B cell (primary cell): ENCODE measurements around the gene GRID2. TPM values are rescaled to one million over a fixed set of nuclear protein-coding genes. Genes with fewer than 3 reads are reported as not detected.

Source experiments
- ATAC-seq: fragments of 200-7000 bp; cut with Tn5 transposase; one replicate; pipeline ENCODE4 v1.10.0; 2021; ENCODE audit warnings: low read depth, mild to moderate bottlenecking, moderate number of reproducible peaks, moderate library complexity
- CTCF ChIA-PET: fragments of 350-600 bp; sonication (Branson Sonifier 250); formaldehyde crosslinking; loops from one replicate; lab custom pipeline; 2021; ENCODE audit warnings: antibody characterized with exemption, inconsistent platforms; lab: Charles Lee
- POLR2A ChIA-PET: fragments of 350-600 bp; sonication (Branson Sonifier 250); formaldehyde crosslinking; loops from one replicate; lab custom pipeline; 2021; ENCODE audit warnings: antibody characterized with exemption; lab: Charles Lee
- DNase-seq: peaks from one replicate; pipeline ENCODE4 v3.0.0; 2013
- H2AFZ ChIP-seq: 2 replicates; pipeline ENCODE4 v1.6.1; 2012; ENCODE audit warnings: mild to moderate bottlenecking, low read depth, low read length; ENCODE audit not compliant: insufficient read depth, poor library complexity, severe bottlenecking
- H3K27ac ChIP-seq, 2 donors: 1 replicate in 1 of 2; 2 replicates in 1 of 2; pipeline ENCODE4 v1.5.1; 2012 to 2013; ENCODE audit warnings: low read length in 2 of 2, mild to moderate bottlenecking in 2 of 2, moderate library complexity in 1 of 2
- H3K27me3 ChIP-seq, 4 experiments: fragments of 200-600 bp in 1 of 4; sonication (generic) in 1 of 4; replicated peaks in 1 of 4; 1 replicate in 2 of 4; 2 replicates in 2 of 4; pipeline versions ENCODE4 v1.6.1 to v1.7.0; 2013 to 2016; ENCODE audit warnings: low read length in 3 of 4, mild to moderate bottlenecking in 2 of 4, mixed read lengths in 1 of 4, moderate library complexity in 1 of 4; ENCODE audit not compliant: insufficient read depth in 4 of 4, control insufficient read depth in 3 of 4; ENCODE audit errors: control extremely low read depth in 1 of 4
- H3K36me3 ChIP-seq, 2 experiments: replicated peaks in 1 of 2; 1 replicate in 1 of 2; 2 replicates in 1 of 2; pipeline versions ENCODE4 v1.6.1 to v1.7.1; 2013; ENCODE audit warnings: low read length in 1 of 2; ENCODE audit not compliant: insufficient read depth in 2 of 2, control insufficient read depth in 1 of 2; ENCODE audit errors: control extremely low read depth in 1 of 2, extremely low read depth in 1 of 2
- H3K4me1 ChIP-seq, 2 donors: fragments of 200-600 bp in 1 of 2; sonication (generic) in 1 of 2; 1 replicate in 1 of 2; 2 replicates in 1 of 2; pipeline versions ENCODE4 v1.5.1 to v1.6.1; 2013 to 2017; ENCODE audit warnings: low read length in 2 of 2; ENCODE audit not compliant: control insufficient read depth in 2 of 2, insufficient read depth in 2 of 2
- H3K4me2 ChIP-seq: replicated peaks from 2 replicates; pipeline ENCODE3; 2012; ENCODE audit warnings: mild to moderate bottlenecking, low read depth, low read length; ENCODE audit not compliant: poor library complexity, severe bottlenecking
- H3K4me3 ChIP-seq, 5 experiments: fragments of 200-600 bp in 1 of 5; sonication (generic) in 1 of 5; 1 replicate in 3 of 5; 2 replicates in 2 of 5; pipeline versions ENCODE4 v1.5.1 to v1.7.0; 2011 to 2016; ENCODE audit warnings: low read length in 4 of 5, mild to moderate bottlenecking in 4 of 5, low read depth in 2 of 5, control low read depth in 1 of 5, moderate library complexity in 1 of 5; ENCODE audit not compliant: insufficient read depth in 1 of 5; ENCODE audit errors: control extremely low read depth in 1 of 5, extremely low read depth in 1 of 5
- H3K79me2 ChIP-seq: fragments of 200-600 bp; sonication (generic); one replicate; pipeline ENCODE4 v1.6.0; 2016; ENCODE audit warnings: low read length; ENCODE audit not compliant: control insufficient read depth, insufficient read depth
- H3K9ac ChIP-seq: fragments of 200-600 bp; sonication (generic); 2 replicates; pipeline ENCODE4 v1.6.1; 2017; ENCODE audit warnings: mild to moderate bottlenecking, low read length, moderate library complexity
- H3K9me3 ChIP-seq, 3 donors: one replicate each; pipeline versions ENCODE4 v1.6.1 to v1.7.1; 2013; ENCODE audit warnings: low read length in 2 of 3; ENCODE audit not compliant: control insufficient read depth in 2 of 3, insufficient read depth in 1 of 3; ENCODE audit errors: control extremely low read depth in 1 of 3
- H4K20me1 ChIP-seq: 2 replicates; pipeline ENCODE4 v1.6.0; 2012; ENCODE audit warnings: mild to moderate bottlenecking, low read length; ENCODE audit not compliant: insufficient read depth, control insufficient read depth, poor library complexity, severe bottlenecking
- H3K27ac Mint-ChIP-seq: one replicate; pipeline ENCODE4 v1.8.0; 2021; ENCODE audit warnings: mixed read lengths
- H3K27me3 Mint-ChIP-seq: one replicate; pipeline ENCODE4 v1.8.0; 2021; ENCODE audit warnings: mixed read lengths
- H3K4me1 Mint-ChIP-seq: one replicate; pipeline ENCODE4 v1.8.0; 2021; ENCODE audit warnings: mixed read lengths
- H3K4me3 Mint-ChIP-seq: one replicate; pipeline ENCODE4 v1.8.0; 2021; ENCODE audit warnings: mixed read lengths
- H3K9me3 Mint-ChIP-seq: one replicate; pipeline ENCODE4 v1.8.0; 2022; ENCODE audit warnings: mixed read lengths; ENCODE audit not compliant: insufficient read depth
- EZH2 ChIP-seq: IDR thresholded peaks from 2 replicates; pipeline ENCODE4 v1.6.1; 2012; ENCODE audit warnings: borderline replicate concordance, low read depth, mild to moderate bottlenecking, moderate library complexity, low read length; ENCODE audit not compliant: insufficient read depth, poor library complexity, severe bottlenecking
- WGBS: methylation state at CpG from one replicate; pipeline ENCODE4 v1.1.5; 2013; ENCODE audit warnings: missing lambda C conversion rate; ENCODE audit not compliant: insufficient coverage; 5-methylcytosine and 5-hydroxymethylcytosine counted together
- intact Hi-C: fragments of 100-400 bp; cut with micrococcal nuclease; formaldehyde crosslinking; loops from one replicate; pipeline ENCODE4 v1.10.0; 2022
- polyA plus RNA-seq: library from polyadenylated mRNA; depleted of rRNA; stranded (reverse); fragments of >200 nt; gene quantifications from 2 replicates; pipeline ENCODE4 v1.2.3, GENCODE V29; 2012
- total RNA-seq, 2 donors: library from RNA; stranded (reverse); fragments of 120-200 nt in 1 of 2; gene quantifications; 1 replicate in 1 of 2; 2 replicates in 1 of 2; pipeline versions ENCODE4 v1.2.3 to v1.2.4, GENCODE V29; 2013 to 2022
- TF ChIP-seq, protein P1 (sequence below): fragments of 200-600 bp; IDR thresholded peaks from one replicate; pipeline ENCODE4 v1.8.0; 2022; ENCODE audit warnings: antibody characterized with exemption, mild to moderate bottlenecking

The GRID2 gene
- total and polyA plus RNA-seq, 2 donors (not counting 1 experiment from before 2014, with no cell fraction given): not detected

DNA sequence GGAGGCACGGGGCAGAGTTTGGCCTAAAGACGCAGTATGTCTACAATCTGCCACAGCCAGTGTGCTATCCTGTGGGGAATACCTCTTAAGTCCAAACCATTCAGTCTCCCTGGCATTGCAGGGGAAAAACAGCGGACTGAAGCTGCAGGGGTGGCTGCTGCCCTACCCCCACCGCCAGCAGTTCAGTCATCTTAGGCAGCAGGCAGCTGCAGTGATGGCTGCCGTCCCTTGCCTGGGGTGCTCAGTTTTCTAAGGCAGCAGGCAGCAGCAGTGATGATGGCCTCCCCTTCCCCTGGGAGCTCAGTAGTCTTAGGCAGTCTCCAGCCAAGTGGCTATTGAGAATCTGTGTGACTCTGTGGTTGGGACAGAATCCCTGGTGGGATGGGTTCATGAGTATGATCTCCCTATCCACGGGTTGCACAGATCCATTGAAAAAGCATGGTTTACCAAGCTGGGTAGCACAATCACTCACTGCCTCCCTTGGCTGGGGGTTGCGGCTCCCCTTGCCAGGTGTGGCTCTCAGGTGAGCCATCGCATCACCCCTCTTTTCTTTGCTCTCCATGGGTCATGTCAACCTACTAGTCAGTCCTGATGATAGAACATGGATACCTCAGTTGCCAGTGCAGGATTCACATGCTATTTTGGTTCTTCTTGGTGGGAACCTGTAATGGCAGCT, 48.9 kb upstream of the GRID2 start:
- H3K4me3 ChIP-seq: no peak overlapping the region
- ChIA-PET CTCF (no interaction called here), POLR2A (no interaction called here)
- H3K9me3 ChIP-seq: peaks cover 1 to 32% (median 3%) of the 10 kb centered on the region in 3 donors
- H3K27me3 Mint-ChIP-seq: no peaks in the 10 kb centered on the region
- no peak overlapping the region for H3K4me3 Mint-ChIP-seq
- no peak overlapping the region for H3K27ac Mint-ChIP-seq
- no peak overlapping the region for H3K9ac ChIP-seq
- no peaks in the 10 kb centered on the region for H4K20me1 ChIP-seq
- no peak overlapping the region for H3K27ac ChIP-seq
- TF ChIP-seq EZH2: no peak
- TF ChIP-seq, protein P1, sequence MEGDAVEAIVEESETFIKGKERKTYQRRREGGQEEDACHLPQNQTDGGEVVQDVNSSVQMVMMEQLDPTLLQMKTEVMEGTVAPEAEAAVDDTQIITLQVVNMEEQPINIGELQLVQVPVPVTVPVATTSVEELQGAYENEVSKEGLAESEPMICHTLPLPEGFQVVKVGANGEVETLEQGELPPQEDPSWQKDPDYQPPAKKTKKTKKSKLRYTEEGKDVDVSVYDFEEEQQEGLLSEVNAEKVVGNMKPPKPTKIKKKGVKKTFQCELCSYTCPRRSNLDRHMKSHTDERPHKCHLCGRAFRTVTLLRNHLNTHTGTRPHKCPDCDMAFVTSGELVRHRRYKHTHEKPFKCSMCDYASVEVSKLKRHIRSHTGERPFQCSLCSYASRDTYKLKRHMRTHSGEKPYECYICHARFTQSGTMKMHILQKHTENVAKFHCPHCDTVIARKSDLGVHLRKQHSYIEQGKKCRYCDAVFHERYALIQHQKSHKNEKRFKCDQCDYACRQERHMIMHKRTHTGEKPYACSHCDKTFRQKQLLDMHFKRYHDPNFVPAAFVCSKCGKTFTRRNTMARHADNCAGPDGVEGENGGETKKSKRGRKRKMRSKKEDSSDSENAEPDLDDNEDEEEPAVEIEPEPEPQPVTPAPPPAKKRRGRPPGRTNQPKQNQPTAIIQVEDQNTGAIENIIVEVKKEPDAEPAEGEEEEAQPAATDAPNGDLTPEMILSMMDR: no peak
- H3K9me3 Mint-ChIP-seq: peaks cover 5% of the 10 kb centered on the region
- intact Hi-C loops: no loop called here
- H3K4me1 Mint-ChIP-seq: no peaks in the 10 kb centered on the region
- H3K4me2 ChIP-seq: no peak overlapping the region
- no peak overlapping the region for H2AFZ ChIP-seq
- no peaks in the 10 kb centered on the region for H3K79me2 ChIP-seq
- no peak for ATAC-seq
- H3K36me3 ChIP-seq: no peaks in the 10 kb centered on the region
- H3K4me1 ChIP-seq: no peaks in the 10 kb centered on the region
- no peaks in the 10 kb centered on the region for H3K27me3 ChIP-seq
- DNase-seq: no peak
- WGBS: 88% methylated on average over 8 of the region's 8 CpGs

DNA sequence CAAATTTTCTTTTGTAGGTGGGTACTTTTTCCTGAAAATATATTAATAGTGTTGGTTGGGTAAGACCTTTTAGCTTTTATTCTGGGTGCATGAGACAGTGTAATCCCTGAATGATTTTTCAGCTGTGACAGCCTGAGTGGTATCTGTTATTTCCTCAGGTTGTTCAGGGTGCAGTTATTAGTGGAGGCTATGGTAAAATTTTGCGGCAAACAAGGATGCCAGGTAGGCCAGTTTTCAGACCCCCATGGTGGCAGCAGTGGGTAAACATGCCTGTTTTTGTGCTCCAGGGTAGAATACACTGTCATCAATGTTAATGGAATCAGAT, 47.9 kb upstream of the GRID2 start:
- Mint-ChIP-seq H3K4me3 (no peak overlapping the region), H3K4me1 (no peaks in the 10 kb centered on the region), H3K27ac (no peak overlapping the region), H3K9me3 (peaks cover 5% of the 10 kb centered on the region), H3K27me3 (no peaks in the 10 kb centered on the region)
- no peak overlapping the region for H3K4me3 ChIP-seq
- ChIA-PET CTCF (no interaction called here), POLR2A (no interaction called here)
- no peak overlapping the region for H2AFZ ChIP-seq
- no peak overlapping the region for H3K27ac ChIP-seq
- ATAC-seq (no peak), DNase-seq (no peak)
- H3K4me1 ChIP-seq: no peaks in the 10 kb centered on the region
- no peak overlapping the region for H3K9ac ChIP-seq
- H4K20me1 ChIP-seq: no peaks in the 10 kb centered on the region
- H3K36me3 ChIP-seq: no peaks in the 10 kb centered on the region
- H3K9me3 ChIP-seq: peaks cover 1 to 32% (median 3%) of the 10 kb centered on the region in 3 donors
- no peaks in the 10 kb centered on the region for H3K79me2 ChIP-seq
- TF ChIP-seq, protein P1: no peak
- no peak for TF ChIP-seq EZH2
- H3K4me2 ChIP-seq: no peak overlapping the region
- intact Hi-C loops: no loop called here
- WGBS: 94% methylated on average over 1 of the region's 1 CpG
- no peaks in the 10 kb centered on the region for H3K27me3 ChIP-seq
